GM21717 (cell line): ENCODE measurements around the gene ZNF747.
"Not testable (repeated sequence)": the region's sequence is repeated elsewhere in the genome, so short reads cannot be mapped to it uniquely, and the experiment has no call there.

Experiments used
- ATAC-seq: cut with Tn5 transposase; IDR thresholded peaks from one replicate; pipeline ENCODE4 v1.9.1; 2021; ENCODE audit warnings: mild to moderate bottlenecking, moderate library complexity; ENCODE audit not compliant: unreplicated experiment

Gene ZNF747

GRCh38 chr16:30535106-30535776, 583 bp upstream of the ZNF747 start:
- no peak for ATAC-seq

GRCh38 chr16:30533748-30534367, 800 bp downstream of the ZNF747 start:
- peak; percentile 3 for ATAC-seq

- ATAC-seq, result no peak
Measured at GRCh38 chr16:30533146-30533522, 1.5 kb downstream of the ZNF747 start.

GRCh38 chr16:30532285-30533145, 2.1 kb downstream of the ZNF747 start:
- no peak for ATAC-seq

GRCh38 chr16:30530163-30531037, 4.3 kb downstream of the ZNF747 start:
- no peak for ATAC-seq

GRCh38 chr16:30528799-30529457, 5.7 kb downstream of the ZNF747 start:
- ATAC-seq, result no peak

GRCh38 chr16:30527635-30528178, 7.0 kb downstream of the ZNF747 start:
- ATAC-seq, result no peak

- peak; percentile 74 for ATAC-seq
Measured at GRCh38 chr16:30526823-30527634, 7.6 kb downstream of the ZNF747 start.

GRCh38 chr16:30526137-30526822, 8.4 kb downstream of the ZNF747 start, which contains the start of gene ZNF768:
Gene ZNF768 (minus strand): TSS chr16:30526566. CDS start chr16:30526413, 153 bp downstream.
- ATAC-seq, result no peak

- ATAC-seq, result no peak
Measured at GRCh38 chr16:30525844-30526136, 8.9 kb downstream of the ZNF747 start.

- ATAC-seq, result no peak
Measured at GRCh38 chr16:30524575-30525568, 9.8 kb downstream of the ZNF747 start.

- no peak for ATAC-seq
Measured at GRCh38 chr16:30523768-30524574, 10.7 kb downstream of the ZNF747 start.

- ATAC-seq, result not testable (repeated sequence)
Measured at GRCh38 chr16:30522702-30523463, 11.8 kb downstream of the ZNF747 start.

- no peak for ATAC-seq
Measured at GRCh38 chr16:30521873-30522641, 12.6 kb downstream of the ZNF747 start.

- ATAC-seq, result no peak
Measured at GRCh38 chr16:30521476-30521872, 13.2 kb downstream of the ZNF747 start.
